T-helper 22 cell (primary cell): Measurements from ENCODE around the gene SLC10A7.

Experiments used
- DNase-seq: peaks from one replicate; pipeline ENCODE4 v3.0.0-alpha.2; 2020; ENCODE audit warnings: low read depth

SLC10A7 gene

DNA sequence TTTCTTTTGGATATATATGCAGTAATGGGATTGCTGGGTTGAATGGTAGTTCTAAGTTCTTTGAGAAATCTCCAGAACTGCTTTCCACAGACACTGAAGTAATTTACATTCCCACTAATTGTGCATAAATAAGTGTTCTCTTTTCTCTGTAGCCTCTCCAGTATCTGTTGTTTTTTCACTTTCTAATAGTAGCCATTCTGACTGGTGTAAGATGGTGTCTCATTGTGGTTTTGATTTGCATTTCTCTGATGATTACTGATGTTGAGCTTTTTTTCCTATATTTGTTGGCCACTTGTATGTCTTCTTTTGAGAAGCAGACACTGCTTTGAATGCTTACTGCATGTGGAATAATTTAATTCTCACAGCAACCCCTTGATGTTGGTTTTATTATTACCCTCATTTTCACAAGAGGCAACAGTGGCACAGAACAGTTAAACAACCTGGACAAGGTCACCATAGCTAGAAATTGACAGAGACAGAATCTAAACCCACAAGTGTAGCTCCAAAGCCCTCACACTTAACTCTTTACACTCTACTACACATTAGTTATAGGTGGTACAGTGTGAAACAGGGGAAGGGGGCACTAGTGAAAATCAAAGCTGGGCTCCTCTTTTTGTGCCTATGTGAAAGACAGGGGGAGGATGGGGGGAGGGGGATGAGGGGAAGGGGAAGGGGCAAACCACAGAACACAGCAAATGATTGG, 211.3 kb downstream of the SLC10A7 start:
- DNase-seq = no peak

DNA sequence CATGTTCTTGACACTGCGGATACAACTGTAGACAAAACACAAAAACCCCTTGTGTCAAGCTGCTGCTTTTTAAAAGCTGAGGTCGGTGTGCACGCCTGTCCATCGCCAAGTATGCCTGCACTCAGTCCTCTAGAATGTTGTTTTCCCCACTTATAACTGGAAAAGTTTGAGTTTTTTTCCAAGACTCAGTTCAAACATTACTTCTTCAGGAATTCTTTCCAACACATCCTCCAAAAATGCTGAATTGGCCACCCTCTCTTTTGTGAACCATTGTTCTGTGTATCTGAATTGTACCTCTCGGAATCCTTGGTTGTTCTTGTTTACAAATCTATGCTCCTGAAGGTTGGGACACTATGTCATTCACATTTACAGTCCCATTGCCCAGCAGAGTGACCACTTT, 212.8 kb downstream of the SLC10A7 start:
- DNase-seq = no peak

DNA sequence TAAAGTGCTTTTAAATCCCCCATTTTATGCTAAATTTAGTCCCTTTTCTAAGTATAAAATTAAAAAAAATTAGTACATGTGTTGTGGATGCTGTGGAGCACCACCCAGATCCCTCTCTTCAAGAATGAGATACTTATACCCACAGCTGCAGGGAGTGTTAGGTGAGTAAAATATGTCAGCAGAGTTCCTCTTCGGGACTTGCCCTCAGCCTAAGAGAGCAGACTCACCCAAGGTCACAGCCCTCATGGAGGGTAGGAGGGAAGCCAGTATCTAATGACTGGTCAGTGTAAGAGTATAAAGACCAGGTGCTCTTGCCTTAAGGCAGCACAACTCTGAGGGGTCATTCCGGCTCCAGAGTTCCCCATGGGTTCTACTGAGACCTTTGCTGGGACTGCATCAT, 218.9 kb downstream of the SLC10A7 start:
- DNase-seq = no peak

DNA sequence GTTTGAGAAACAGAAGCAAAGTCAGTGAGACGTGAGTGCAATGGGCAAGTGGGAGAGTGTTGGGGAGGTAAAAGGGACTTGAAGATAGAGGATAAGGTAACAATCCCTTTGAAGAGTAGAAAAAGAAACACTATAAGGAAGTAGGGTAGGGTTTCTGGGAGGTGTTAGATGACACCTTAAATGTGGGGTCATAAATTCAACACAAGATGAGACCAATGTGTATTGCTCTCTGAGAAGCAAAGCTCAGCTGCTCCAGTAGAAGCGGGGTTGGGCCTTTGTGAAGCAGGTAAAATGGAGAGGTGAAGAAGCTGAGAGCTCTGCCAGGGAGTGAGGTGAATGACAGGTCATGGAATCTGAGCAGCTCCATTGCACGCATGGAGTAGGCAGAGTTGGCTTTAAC, 222.1 kb downstream of the SLC10A7 start:
- no peak for DNase-seq

DNA sequence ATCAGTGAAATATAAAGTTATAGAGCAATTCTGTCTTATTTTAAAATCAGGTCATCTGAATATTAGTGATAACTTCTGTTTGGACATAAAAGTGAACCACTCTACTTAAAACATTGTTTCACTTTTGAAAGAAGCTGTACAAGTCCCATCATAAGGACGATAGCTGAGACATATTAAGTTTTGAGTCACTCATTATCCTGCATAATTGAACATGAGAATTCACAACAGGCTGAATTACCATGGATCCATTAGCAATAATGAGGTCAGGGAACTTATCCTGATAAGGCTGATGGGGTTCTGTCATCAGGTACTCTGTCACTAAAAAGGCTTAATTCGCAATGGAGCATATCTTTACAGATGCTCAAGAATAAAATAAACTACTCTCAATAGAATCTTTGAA, 227.0 kb downstream of the SLC10A7 start:
- no peak for DNase-seq

DNA sequence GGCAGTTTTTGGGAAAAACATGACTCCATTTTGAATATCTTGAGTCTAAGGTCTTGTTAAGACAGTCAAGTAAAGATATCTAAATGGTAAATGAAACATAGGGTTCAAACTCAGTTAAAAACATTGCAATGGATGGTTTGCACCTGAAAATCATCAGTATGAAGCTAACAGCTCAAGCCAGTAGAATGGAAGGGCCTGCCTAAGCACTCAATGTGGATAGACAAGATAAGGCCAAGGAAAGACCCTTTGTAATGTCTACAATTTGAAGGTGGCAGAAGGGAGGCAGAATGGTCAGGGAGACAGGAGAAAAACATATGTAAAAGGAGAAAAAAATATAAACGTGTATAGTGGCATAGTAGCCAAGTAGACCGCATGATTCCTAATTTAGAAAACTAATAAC, 229.2 kb downstream of the SLC10A7 start:
- DNase-seq = no peak

DNA sequence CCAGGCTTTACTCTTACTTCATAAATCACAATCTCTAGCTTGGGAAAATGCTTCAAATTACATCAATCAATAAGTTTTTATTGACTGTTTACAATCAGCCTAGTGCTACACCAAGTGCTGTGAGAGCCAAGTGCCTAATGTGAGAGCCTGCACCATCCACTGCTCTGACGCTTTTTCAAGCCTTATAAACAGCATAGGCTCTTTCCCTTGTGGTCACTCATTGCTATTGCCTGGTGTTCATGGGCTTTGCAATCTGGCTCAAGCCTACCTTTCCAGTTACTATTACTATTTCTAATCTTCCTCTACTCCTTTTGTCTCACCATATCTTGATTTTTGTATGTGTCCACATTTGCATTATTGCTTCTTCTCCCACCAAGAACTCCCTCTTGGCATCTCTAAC, 230.4 kb downstream of the SLC10A7 start:
- no peak for DNase-seq

DNA sequence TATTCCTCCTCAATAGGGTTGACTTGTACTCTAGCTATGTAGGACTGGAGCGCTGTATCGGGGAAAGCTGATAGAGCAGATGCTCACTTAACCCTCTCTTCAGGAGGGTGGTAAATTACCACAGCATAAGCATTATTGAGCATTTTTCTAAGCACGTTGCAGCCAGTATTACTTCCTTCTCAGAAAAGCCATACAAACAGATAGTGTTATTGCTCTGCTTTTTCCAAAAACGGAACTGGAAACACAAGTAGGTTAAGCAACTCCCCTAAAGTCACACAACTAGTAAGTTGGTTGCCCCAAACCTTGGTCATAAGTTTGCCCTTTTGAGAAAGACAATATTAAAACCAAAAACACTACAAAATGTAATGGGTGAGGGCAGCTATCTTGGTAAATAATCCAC, 233.5 kb downstream of the SLC10A7 start:
- DNase-seq = no peak

DNA sequence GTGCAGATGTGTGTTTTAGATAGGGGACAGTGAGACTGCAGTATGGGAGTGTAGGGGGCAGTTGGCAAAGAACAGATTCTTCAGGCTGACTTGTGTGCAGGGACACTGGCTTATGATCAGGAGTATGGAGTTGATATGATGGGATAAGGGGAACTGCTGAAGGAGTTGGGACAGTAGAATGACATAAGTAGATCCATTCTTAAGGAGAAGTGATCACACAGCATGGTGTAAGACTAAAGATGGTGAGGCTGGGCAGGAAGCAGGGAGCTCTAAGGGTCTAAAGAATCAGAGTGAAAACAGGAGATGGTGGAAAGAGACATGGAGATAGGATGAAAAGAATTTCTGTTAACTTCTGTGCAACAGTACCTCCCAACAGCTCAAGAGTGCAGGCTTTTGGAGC, 236.7 kb downstream of the SLC10A7 start:
- DNase-seq = no peak

DNA sequence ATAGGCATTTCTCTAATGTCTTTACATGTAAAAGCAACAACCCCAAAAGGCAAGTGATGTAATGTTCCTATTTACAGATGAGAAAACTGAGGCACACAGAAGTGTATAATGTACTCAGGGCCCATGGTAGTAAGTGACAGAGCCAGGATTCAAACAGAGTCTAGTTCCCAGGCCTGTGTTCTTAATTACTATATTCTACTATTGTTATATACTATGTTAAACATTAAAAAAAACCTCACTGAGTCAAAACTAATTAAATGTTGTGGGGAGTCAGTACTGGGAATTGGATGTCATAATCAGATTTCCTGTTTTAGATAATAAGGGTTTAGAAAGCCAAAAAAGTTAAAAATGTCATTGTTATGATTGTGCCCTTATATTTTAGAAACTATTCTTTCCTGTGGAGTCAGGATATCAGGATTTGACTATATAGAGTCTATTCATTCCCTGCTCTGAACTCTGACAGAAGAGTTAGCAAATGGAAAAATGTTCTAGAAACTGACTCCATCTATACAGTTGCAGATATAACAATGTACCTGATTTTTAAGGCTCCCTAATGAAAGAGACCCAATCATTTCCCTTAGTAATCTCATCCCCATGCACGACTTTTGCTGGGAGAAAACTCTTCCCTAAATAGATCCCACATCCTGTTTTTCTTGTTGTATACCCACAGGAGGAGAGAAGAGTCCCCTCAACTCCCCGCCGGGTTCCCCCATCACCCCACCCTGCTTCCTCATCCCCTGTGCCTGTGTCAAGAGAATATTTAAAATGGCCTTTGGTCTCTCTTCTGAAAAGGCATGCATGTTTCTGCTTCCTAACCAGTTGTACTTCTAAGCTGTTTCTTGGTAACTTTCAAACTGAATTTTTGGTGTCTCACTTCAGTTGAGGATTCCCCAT, 237.7 kb downstream of the SLC10A7 start:
- no peak for DNase-seq

DNA sequence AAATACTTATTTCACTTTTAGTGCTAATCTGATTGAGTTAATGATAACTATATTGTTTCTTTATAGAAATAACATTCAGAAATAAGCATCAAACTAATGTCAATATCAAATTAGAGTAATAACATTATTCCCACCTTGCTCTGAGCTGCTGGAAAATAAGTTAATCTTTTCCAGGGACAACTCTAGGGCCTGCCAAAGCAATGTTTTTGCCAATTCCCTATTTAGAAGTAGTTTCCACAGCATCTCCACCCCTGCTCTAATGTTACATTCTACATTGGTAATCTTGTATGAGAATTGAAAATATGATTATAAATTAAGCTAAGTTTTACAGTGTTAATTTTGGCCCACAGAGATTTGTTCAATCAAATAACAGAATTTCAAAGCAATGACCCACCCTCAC, 239.1 kb downstream of the SLC10A7 start:
- no peak for DNase-seq

DNA sequence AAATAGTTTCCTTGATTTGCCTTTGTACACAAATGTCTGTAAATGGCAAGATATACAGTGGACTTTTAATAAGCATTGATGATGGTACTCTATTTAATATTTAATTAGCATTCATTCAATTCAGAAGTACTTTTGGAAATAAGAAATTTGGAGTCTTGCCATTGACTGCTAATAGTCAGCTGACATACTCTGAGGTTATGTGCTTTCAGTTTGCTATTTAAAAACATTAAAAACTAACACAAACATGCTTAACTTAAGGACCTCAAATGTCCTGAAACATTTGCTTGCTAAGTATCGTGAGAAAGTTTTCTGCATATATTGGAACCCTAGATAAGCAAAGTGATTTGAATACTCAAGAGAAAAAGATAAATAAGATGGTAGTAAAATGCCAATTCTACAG, 242.8 kb downstream of the SLC10A7 start:
- no peak for DNase-seq

DNA sequence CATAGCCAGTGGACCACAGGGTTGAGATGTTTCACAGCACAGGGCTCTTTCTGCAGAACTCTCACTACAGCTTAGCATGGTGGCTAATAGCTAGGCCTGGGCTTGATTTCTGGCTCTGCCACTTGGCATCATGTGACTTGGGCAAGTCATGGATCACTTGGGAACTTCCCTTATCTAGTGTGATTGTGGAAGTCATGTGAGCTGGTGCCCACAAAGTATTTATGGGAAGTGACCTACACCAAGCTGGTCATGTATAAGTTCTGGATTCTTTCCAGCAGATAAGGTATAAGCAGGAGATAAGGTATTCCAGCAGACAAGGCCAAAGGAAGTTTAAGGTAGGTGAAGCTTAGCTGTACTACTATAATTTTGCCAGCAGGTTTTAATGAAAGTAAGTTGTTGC, 246.4 kb downstream of the SLC10A7 start:
- DNase-seq = no peak

DNA sequence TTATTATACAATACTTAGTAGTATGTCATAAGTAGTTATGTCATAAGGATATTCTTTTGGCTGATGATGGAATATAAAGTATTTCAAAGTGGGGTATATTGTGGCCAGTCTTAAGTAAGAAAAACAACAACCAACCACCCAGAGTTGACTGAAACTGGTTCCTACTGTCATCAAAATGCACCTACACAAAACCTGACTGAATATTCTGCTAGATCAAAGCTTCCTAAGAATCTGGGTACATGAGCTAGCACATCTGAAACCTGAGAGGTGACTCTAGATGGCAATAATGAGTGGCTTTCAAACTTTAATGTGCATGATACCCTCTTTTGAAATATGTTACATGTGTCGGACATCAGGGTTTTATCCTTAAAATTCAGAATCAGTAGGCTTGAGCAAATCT, 247.0 kb downstream of the SLC10A7 start:
- no peak for DNase-seq

DNA sequence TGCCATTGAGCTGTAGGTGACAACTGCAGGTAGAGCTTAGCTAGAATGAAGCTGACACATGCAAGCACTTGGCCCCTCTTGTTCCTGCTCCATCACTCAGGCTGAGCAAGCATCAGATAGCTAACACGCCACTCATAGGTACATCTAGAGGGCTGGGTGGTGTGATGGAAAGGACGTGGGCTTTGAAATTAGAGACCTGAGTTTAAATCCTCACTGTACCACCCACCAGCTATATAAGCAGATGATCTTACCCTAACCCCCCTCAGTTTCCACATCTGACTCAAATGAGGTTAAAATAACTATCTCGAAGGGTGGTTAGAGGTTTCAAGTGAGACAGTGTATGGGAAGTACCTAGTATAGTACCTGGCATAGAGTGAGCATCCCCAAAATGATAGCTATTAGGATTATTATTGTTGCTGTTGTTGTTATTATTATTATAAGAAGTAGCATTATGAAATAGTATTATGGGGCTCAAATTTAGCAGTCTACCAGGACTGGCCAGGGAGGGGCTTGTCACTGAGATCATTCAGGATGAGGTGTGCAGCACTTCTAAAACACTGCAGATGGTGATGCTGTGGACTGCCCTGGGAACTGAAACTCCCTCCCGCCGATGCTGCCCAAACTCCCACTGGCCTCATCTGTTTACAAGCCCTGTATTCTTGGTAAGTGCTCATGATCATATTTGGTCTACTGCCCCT, 248.4 kb downstream of the SLC10A7 start:
- DNase-seq = no peak

DNA sequence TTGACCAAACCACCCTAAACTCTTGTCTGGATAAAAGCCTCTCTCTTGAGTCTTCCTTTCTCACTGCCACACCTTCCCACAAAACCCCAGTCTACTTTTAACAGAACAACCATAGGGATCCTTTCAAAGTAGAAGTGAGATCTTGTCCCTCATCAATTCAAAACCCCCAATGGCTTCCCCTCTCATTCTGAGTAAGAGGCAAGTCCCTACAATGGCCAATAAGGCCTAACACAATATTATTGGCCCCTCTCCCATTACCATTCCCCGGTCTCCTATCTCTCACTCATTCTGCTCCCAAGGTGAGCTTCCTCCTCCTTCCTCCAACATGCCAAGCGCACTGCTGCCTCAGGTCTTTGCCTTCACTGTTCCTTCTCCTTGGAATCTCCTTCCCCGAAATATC, 250.3 kb downstream of the SLC10A7 start:
- DNase-seq = no peak

DNA sequence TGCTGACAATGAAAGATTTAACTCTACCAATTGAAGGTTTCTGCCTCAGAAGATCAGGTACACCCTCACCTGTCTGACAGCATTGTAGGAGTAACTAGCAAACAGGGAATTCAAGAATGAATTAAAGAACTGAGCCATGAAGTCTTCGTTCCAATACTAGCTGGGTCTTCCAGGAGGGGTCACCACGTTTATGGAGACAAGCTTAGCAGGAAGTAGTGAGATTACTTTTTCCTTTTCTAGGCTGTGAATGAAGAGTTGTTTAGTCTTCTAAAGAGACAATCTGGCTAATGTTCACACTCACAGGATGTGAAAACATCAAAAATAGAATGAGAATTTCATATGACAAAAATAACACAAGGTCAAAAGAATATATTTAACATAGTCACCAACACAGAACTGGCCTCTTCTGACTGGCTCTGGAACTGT, 252.5 kb downstream of the SLC10A7 start:
- no peak for DNase-seq

DNA sequence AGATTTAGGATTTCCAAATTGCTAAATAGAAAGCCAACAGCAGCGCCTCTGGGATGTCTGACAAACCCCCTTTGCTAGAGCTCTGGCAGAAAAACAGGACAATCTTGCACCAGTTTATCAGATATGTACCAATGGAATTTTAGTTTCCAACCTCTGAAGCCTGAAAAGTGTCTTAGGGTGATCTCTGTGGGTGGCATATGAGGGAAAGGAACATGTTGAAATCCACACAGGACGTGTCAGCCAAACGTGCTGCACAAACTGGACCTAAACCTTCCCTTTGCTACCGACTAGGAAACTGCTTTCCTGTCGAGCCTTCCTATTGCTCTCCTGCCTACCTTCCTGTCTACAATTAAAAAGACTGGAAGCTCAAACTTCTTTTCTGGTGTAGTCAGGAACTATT, 253.9 kb downstream of the SLC10A7 start:
- DNase-seq = no peak

DNA sequence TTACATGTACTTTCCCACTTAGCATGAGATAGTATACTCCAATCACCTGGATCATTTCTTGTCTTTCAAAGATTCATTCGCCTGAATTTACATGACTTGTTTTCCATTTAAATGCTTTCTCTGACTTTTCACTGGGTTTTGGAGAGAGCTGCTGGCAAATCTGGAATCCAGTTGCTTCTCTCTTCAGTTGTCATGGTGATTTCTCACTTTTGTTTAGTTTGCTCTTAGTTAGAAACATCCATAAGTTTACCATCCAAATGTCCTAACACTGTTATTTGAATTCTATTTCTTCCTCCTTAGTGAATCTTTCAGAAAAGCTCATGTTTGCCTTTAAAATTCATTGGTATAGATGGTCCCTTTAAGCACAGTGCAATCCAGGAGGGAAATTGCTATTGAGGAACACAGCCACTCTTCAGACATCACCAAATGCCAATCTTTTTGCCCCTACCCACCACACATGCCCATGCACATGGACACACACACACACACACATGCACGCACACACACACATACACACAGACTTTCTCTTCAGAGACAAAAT, 255.7 kb downstream of the SLC10A7 start:
- no peak for DNase-seq

DNA sequence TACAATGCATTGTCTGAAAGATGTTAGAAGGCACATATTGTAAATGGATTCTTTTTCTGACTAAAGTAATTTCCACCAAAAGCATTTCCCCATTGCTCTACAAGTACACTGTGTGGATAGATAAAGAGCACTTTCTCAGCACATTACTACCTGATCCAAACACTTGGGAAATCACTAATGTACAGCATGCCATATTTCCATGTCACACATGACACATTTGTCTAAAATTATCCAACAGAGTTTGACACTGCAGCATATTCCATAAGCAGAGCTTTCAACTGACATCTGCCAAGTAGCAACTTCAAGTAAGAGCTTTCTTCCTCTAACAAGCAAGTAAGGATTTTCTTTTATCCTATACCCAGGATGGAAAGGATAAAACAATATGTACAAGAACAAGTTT, 257.9 kb downstream of the SLC10A7 start:
- no peak for DNase-seq

DNA sequence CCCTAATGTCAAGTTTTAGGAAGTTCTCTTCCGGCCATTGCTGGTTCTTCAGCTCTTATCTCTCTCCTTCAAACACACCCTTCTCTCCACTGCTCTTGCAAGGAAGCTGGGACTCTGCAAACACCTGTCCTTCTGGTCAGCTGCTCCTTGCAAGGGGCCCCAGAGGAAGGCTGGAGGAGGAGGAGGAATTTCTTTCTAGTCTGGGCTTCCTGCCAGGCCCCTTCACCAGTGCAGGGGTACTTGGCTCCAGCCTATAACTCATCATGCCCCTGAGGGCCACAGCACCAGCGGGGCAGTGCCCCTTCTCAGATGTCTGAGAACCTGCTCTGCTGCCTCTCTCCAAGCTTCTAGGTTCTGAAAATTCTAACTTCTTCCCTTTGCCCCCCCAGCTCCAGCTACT, 260.7 kb downstream of the SLC10A7 start:
- no peak for DNase-seq

DNA sequence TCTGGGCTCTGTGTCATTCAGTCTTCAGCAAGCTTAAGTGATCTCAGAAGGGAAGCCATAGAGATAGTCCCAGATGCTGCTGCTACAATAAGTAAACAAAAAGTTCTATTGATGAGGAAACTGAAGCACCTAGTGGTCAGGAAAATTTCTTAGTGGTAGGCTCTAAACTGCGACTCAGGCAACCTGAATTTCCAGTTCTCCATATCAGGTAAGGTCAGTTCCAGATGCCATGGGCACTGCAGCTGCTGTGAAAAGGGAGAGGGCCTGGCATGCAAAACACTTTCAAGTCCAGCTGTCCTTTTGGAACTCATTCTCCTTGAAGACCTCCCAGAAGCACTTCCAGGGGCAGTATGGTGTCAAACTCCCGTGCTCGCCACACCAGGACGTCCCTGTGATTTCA, 261.2 kb downstream of the SLC10A7 start:
- DNase-seq = no peak

DNA sequence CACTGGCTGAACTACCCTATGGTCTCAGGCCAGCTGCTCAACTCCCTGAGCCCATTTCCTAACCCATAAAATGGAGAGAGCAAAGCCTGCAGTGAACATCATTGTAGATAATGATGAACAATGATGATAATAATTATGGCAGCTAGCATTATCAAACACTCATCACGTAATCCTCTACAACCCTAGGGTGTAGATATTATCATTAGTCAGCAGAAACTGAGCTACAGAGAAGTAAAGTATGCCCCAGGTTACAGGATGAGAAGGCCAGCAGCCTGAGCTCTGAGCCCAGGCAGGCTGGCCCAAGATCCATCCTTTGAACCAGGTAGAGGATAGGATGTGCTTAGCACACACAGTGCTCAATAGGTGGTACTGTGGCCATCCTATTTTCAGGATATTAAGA, 264.2 kb downstream of the SLC10A7 start:
- no peak for DNase-seq
